ENCODE data around the gene ZFR2. TPM values are rescaled to one million over a fixed set of nuclear protein-coding genes. Genes with fewer than 3 reads are reported as not detected.

ZFR2 gene
- polyA plus RNA-seq, 2 of the 4 experiments (the other 2 are of a cell fraction) = 0.14 to 0.30 TPM

DNA sequence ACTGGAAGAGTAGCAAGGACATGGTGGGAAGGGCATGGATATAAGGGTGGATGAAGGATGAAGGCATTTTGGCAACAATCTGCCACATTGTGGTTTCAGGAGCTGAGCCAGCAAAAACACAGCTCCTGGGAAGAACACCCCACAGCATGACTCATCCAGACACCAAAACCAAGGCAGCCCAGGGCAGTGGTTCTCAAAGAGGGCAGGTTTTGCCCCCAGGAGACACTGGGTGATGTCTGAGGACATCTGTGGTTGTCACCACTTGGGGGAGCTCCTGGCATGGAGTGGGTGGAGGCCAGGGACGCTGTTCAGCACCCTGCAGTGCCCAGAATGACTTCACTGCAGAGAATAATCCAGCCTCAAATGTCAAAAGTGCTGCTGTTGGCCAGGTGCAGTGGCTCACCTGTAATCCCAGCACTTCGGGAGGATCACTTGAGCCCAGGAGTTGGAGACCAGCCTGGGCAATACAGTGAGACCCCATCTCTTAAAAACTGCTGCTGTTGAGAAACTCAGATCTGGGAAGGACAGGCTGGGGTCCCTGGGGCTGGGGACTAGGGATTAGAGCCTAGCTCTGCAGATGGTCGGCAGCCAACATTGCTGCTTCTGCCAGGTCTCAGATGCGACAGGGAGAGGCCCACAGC, 16.1 kb downstream of the ZFR2 start:
- ChIA-PET CTCF (interaction anchor here (0.6 to 1.4 kb wide), 4 partner anchors 26 to 267 kb away, joined by 3 to 4 read pairs (median 3); partner anchors contain the start of gene GIPC3), POLR2A (no interaction called here)
- Histone ChIP-seq H3K9me3 (peaks cover 11% of the 10 kb centered on the region; the same call in 2 of the 3 replicates), H3K4me1 (no peaks in the 10 kb centered on the region), H3K4me2 (no peak overlapping the region), H3K27ac (no peak overlapping the region), H3K4me3 (no peak overlapping the region)
- TF ChIP-seq MAFK (IDR thresholded peaks at IDR 0.05; ENCODE audit: partially characterized antibody) (peak; percentile 71), ZNF302 (CRISPR knock-in tag; IDR thresholded peaks at IDR 0.05) (no peak), USF2 (IDR thresholded peaks at IDR 0.05) (no peak), RAD21 (conservative IDR thresholded peaks at IDR 0.05 in 1 of 2, IDR thresholded peaks at IDR 0.05 in 1 of 2) (peak; percentile 26 to 49; a peak in 3 of 5 replicates), SMC3 (IDR thresholded peaks at IDR 0.05) (no peak), FOSL2 (IDR thresholded peaks at IDR 0.05) (no peak), FOSL2 (CRISPR knock-in tag; IDR thresholded peaks at IDR 0.05) (peak; percentile 4; the same call in 1 of the 2 replicates)
- no peak for FAIRE-seq
- 58% methylated on average over 3 of the region's 4 CpGs for WGBS (ENCODE audit: missing lambda C conversion rate)
- peak; percentile 41 to 46 for DNase-seq (ENCODE audit: low read depth in 1 of 2, low spot score in 1 of 2)
- ATAC-seq = peak; percentile 57 to 65; a peak in 4 of 6 replicates

DNA sequence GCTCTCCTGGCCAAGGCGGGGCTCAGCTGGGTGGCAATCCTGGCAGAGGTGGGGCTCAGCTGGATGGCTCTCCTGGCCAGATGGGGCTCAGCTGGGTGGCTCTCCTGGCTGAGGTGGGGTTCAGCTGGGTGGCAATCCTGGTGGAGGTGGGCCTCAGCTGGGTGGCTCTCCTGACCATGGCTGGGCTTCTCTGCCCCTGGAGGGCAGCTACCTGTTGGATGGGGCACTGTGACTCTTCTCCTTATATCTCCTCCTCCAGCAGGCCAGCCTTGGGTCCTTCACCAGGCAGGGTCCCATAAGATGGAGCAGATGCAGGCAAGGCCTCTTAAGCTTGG, 16.7 kb downstream of the ZFR2 start:
- ATAC-seq = no peak

More for the DNA sequence above, 16.7 kb downstream of the ZFR2 start:
- TF ChIP-seq EP300 (IDR thresholded peaks at IDR 0.05) = no peak
- TF ChIP-seq RARB (CRISPR knock-in tag; IDR thresholded peaks at IDR 0.05) = no peak
- no peak for TF ChIP-seq MAX (IDR thresholded peaks at IDR 0.05)
- TF ChIP-seq FOSL2 (IDR thresholded peaks at IDR 0.05) = no peak
- no peak for TF ChIP-seq FOSL2 (CRISPR knock-in tag; IDR thresholded peaks at IDR 0.05)
- no peak for TF ChIP-seq HOXA7 (CRISPR knock-in tag; IDR thresholded peaks at IDR 0.05)
- no peak for TF ChIP-seq TFCP2L1 (CRISPR knock-in tag; IDR thresholded peaks at IDR 0.05)
- TF ChIP-seq, protein P1, sequence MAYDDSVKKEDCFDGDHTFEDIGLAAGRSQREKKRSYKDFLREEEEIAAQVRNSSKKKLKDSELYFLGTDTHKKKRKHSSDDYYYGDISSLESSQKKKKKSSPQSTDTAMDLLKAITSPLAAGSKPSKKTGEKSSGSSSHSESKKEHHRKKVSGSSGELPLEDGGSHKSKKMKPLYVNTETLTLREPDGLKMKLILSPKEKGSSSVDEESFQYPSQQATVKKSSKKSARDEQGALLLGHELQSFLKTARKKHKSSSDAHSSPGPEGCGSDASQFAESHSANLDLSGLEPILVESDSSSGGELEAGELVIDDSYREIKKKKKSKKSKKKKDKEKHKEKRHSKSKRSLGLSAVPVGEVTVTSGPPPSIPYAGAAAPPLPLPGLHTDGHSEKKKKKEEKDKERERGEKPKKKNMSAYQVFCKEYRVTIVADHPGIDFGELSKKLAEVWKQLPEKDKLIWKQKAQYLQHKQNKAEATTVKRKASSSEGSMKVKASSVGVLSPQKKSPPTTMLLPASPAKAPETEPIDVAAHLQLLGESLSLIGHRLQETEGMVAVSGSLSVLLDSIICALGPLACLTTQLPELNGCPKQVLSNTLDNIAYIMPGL (CRISPR knock-in tag; IDR thresholded peaks at IDR 0.05; ENCODE audit: borderline replicate concordance) = no peak
- no peak for TF ChIP-seq POLR2A (IDR thresholded peaks at IDR 0.05; ENCODE audit: low read length)
- TF ChIP-seq, protein P2, sequence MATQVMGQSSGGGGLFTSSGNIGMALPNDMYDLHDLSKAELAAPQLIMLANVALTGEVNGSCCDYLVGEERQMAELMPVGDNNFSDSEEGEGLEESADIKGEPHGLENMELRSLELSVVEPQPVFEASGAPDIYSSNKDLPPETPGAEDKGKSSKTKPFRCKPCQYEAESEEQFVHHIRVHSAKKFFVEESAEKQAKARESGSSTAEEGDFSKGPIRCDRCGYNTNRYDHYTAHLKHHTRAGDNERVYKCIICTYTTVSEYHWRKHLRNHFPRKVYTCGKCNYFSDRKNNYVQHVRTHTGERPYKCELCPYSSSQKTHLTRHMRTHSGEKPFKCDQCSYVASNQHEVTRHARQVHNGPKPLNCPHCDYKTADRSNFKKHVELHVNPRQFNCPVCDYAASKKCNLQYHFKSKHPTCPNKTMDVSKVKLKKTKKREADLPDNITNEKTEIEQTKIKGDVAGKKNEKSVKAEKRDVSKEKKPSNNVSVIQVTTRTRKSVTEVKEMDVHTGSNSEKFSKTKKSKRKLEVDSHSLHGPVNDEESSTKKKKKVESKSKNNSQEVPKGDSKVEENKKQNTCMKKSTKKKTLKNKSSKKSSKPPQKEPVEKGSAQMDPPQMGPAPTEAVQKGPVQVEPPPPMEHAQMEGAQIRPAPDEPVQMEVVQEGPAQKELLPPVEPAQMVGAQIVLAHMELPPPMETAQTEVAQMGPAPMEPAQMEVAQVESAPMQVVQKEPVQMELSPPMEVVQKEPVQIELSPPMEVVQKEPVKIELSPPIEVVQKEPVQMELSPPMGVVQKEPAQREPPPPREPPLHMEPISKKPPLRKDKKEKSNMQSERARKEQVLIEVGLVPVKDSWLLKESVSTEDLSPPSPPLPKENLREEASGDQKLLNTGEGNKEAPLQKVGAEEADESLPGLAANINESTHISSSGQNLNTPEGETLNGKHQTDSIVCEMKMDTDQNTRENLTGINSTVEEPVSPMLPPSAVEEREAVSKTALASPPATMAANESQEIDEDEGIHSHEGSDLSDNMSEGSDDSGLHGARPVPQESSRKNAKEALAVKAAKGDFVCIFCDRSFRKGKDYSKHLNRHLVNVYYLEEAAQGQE (IDR thresholded peaks at IDR 0.05) = no peak
- no peak for TF ChIP-seq KDM1A (IDR thresholded peaks at IDR 0.05; ENCODE audit: low read depth)
- no peak for TF ChIP-seq CHD4 (IDR thresholded peaks at IDR 0.05; ENCODE audit: borderline replicate concordance)
- TF ChIP-seq BCL3 (IDR thresholded peaks at IDR 0.05) = no peak
- no peak for TF ChIP-seq CBX2 (IDR thresholded peaks at IDR 0.05; ENCODE audit: borderline replicate concordance, low read depth)
- no peak for TF ChIP-seq HES2 (IDR thresholded peaks at IDR 0.05)
- no peak for TF ChIP-seq MAZ (IDR thresholded peaks at IDR 0.05; ENCODE audit: borderline replicate concordance, low read depth, low read length)
- no peak for TF ChIP-seq JUN (IDR thresholded peaks at IDR 0.05)
- no peaks in the 10 kb centered on the region for H3K4me1 ChIP-seq
- WGBS (ENCODE audit: missing lambda C conversion rate) = 40% methylated on average over 1 of the region's 1 CpG
- peaks cover 11% of the 10 kb centered on the region; the same call in 2 of the 3 replicates for H3K9me3 ChIP-seq
- ChIA-PET POLR2A (no interaction called here), CTCF (interaction anchor here (0.6 to 1.4 kb wide), 5 partner anchors 22 to 267 kb away, joined by 3 to 4 read pairs (median 3); partner anchors contain the start of gene GIPC3)
- FAIRE-seq (no peak), DNase-seq (ENCODE audit: low read depth in 1 of 2, low spot score in 1 of 2) (no peak)
- H3K27ac ChIP-seq = no peak overlapping the region
- H3K4me2 ChIP-seq = no peak overlapping the region
- no peak overlapping the region for H3K4me3 ChIP-seq
